Hepatocyte (in vitro differentiated cells): ENCODE measurements around the gene TAF4. TPM values are rescaled to one million over a fixed set of nuclear protein-coding genes. Genes with fewer than 3 reads are reported as not detected.

Experiments
- DNase-seq: peaks from one replicate; pipeline ENCODE4 v3.0.0-alpha.2; 2016; ENCODE audit warnings: low spot score
- H2AFZ ChIP-seq: fragments of 200-600 bp; sonication (generic); 2 replicates; pipeline ENCODE4 v1.6.0; 2016; ENCODE audit warnings: antibody characterized with exemption, mild to moderate bottlenecking
- H3K27ac ChIP-seq: fragments of 200-600 bp; sonication (generic); 2 replicates; pipeline ENCODE4 v1.5.1; 2016; ENCODE audit warnings: mild to moderate bottlenecking
- H3K27me3 ChIP-seq: fragments of 200-600 bp; sonication (generic); 2 replicates; pipeline ENCODE4 v1.6.1; 2016
- H3K36me3 ChIP-seq: fragments of 200-600 bp; sonication (generic); replicated peaks from 2 replicates; pipeline ENCODE4 v1.5.1; 2016; ENCODE audit warnings: low read depth; ENCODE audit not compliant: insufficient read depth
- H3K4me1 ChIP-seq: fragments of 200-600 bp; sonication (generic); 2 replicates; pipeline ENCODE4 v1.5.1; 2016; ENCODE audit warnings: mild to moderate bottlenecking, moderate library complexity; ENCODE audit not compliant: insufficient read depth
- H3K4me2 ChIP-seq: fragments of 200-600 bp; sonication (generic); 2 replicates; pipeline ENCODE4 v1.6.0; 2016
- H3K4me3 ChIP-seq: fragments of 200-600 bp; sonication (generic); 2 replicates; pipeline ENCODE4 v1.5.1; 2016; ENCODE audit warnings: mild to moderate bottlenecking
- H3K79me2 ChIP-seq: fragments of 200-600 bp; sonication (generic); 2 replicates; pipeline ENCODE4 v1.6.0; 2017; ENCODE audit warnings: mild to moderate bottlenecking
- H3K9me2 ChIP-seq: fragments of 200-600 bp; sonication (generic); replicated peaks from 2 replicates; pipeline ENCODE4 v1.6.0; 2017; ENCODE audit warnings: mild to moderate bottlenecking; ENCODE audit not compliant: insufficient read depth
- H3K9me3 ChIP-seq: fragments of 200-600 bp; sonication (generic); 2 replicates; pipeline ENCODE4 v1.5.1; 2016; ENCODE audit warnings: low read depth, mild to moderate bottlenecking
- H4K20me1 ChIP-seq: fragments of 200-600 bp; sonication (generic); 2 replicates; pipeline ENCODE4 v1.6.0; 2016; ENCODE audit warnings: mild to moderate bottlenecking; ENCODE audit not compliant: insufficient read depth, poor library complexity, severe bottlenecking
- EZH2 ChIP-seq: fragments of 200-600 bp; sonication (generic); IDR thresholded peaks from 2 replicates; pipeline ENCODE4 v1.6.1; 2016; ENCODE audit warnings: antibody characterized with exemption, mild to moderate bottlenecking, borderline replicate concordance
- EZH2phosphoT487 ChIP-seq: fragments of 200-600 bp; sonication (generic); IDR thresholded peaks from one replicate; pipeline ENCODE4 v1.6.1; 2018; ENCODE audit warnings: antibody characterized with exemption, mild to moderate bottlenecking, low read depth, moderate library complexity; ENCODE audit not compliant: unreplicated experiment, severe bottlenecking
- WGBS: methylation state at CpG from one replicate; pipeline ENCODE4 v1.1.6; 2016; ENCODE audit warnings: low lambda C conversion rate; ENCODE audit errors: missing lambda C conversion rate; 5-methylcytosine and 5-hydroxymethylcytosine counted together
- polyA plus RNA-seq: library from polyadenylated mRNA; unstranded; fragments of >200 nt; fragmentation: Nextera tagmentation; extraction: Ambion mirVana; gene quantifications from 2 replicates; pipeline ENCODE4 v1.2.1, GENCODE V29; 2016
- total RNA-seq: library from RNA; depleted of rRNA; stranded (reverse); fragments of >200 nt; gene quantifications from 2 replicates; pipeline ENCODE4 v1.2.3, GENCODE V29; 2014
- TF ChIP-seq, protein P1 (sequence below): fragments of 200-600 bp; sonication (generic); IDR thresholded peaks from 2 replicates; pipeline ENCODE4 v1.5.1; 2016; ENCODE audit warnings: antibody characterized with exemption, mild to moderate bottlenecking; ENCODE audit not compliant: poor library complexity

The TAF4 gene
- total and polyA plus RNA-seq, 2 experiments from 2014 or later = 2.9 to 6.6 TPM

GRCh38 chr20:61975407-61976129, 90.1 kb downstream of the TAF4 start:
- Histone ChIP-seq H4K20me1 (no peaks in the 10 kb centered on the region), H2AFZ (no peak overlapping the region), H3K27me3 (no peaks in the 10 kb centered on the region), H3K36me3 (no peaks in the 10 kb centered on the region), H3K27ac (no peak overlapping the region), H3K4me2 (no peak overlapping the region), H3K9me3 (no peaks in the 10 kb centered on the region), H3K4me3 (no peak overlapping the region), H3K9me2 (no peaks in the 10 kb centered on the region), H3K4me1 (no peaks in the 10 kb centered on the region), H3K79me2 (no peaks in the 10 kb centered on the region)
- TF ChIP-seq EZH2 = no peak
- TF ChIP-seq, protein P1, sequence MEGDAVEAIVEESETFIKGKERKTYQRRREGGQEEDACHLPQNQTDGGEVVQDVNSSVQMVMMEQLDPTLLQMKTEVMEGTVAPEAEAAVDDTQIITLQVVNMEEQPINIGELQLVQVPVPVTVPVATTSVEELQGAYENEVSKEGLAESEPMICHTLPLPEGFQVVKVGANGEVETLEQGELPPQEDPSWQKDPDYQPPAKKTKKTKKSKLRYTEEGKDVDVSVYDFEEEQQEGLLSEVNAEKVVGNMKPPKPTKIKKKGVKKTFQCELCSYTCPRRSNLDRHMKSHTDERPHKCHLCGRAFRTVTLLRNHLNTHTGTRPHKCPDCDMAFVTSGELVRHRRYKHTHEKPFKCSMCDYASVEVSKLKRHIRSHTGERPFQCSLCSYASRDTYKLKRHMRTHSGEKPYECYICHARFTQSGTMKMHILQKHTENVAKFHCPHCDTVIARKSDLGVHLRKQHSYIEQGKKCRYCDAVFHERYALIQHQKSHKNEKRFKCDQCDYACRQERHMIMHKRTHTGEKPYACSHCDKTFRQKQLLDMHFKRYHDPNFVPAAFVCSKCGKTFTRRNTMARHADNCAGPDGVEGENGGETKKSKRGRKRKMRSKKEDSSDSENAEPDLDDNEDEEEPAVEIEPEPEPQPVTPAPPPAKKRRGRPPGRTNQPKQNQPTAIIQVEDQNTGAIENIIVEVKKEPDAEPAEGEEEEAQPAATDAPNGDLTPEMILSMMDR = no peak
- 87% methylated on average over 10 of the region's 11 CpGs for WGBS
- DNase-seq = no peak

DNA sequence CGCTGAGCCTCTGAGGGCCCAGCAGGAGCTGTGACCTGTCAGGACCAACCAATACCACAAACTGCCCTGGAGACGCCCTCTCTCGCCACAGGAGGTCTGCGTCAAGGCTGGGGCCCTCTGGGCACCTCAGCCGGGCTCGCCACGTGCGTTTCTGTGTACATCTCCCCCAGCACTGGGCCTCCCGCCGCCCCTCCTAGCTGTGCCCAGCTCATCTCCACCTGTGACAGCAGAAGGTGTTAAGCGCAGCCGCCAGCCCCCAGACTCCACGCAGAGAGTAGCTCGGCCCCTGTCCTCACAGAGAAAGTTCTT, 91.4 kb downstream of the TAF4 start:
- H3K4me2 ChIP-seq = no peak overlapping the region
- H3K27me3 ChIP-seq = no peaks in the 10 kb centered on the region
- WGBS = 97% methylated on average over 14 of the region's 14 CpGs
- H4K20me1 ChIP-seq = no peaks in the 10 kb centered on the region
- no peak for DNase-seq
- H3K79me2 ChIP-seq = no peaks in the 10 kb centered on the region
- H3K4me3 ChIP-seq = no peak overlapping the region
- no peaks in the 10 kb centered on the region for H3K4me1 ChIP-seq
- no peaks in the 10 kb centered on the region for H3K36me3 ChIP-seq
- no peaks in the 10 kb centered on the region for H3K9me2 ChIP-seq
- TF ChIP-seq, protein P1 = no peak
- TF ChIP-seq EZH2 (no peak), EZH2phosphoT487 (no peak)
- no peak overlapping the region for H2AFZ ChIP-seq
- H3K27ac ChIP-seq = no peak overlapping the region
- H3K9me3 ChIP-seq = no peaks in the 10 kb centered on the region

- H4K20me1 ChIP-seq = no peaks in the 10 kb centered on the region
- no peak overlapping the region for H3K27ac ChIP-seq
- WGBS = 95% methylated on average over 25 of the region's 25 CpGs
- H3K4me2 ChIP-seq = no peak overlapping the region
- H3K9me3 ChIP-seq = no peaks in the 10 kb centered on the region
- no peaks in the 10 kb centered on the region for H3K27me3 ChIP-seq
- H3K4me1 ChIP-seq = no peaks in the 10 kb centered on the region
- no peak for TF ChIP-seq EZH2
- TF ChIP-seq EZH2phosphoT487 = no peak
- TF ChIP-seq, protein P1 = no peak
- H2AFZ ChIP-seq = no peak overlapping the region
- no peaks in the 10 kb centered on the region for H3K9me2 ChIP-seq
- H3K36me3 ChIP-seq = no peaks in the 10 kb centered on the region
- no peaks in the 10 kb centered on the region for H3K79me2 ChIP-seq
- no peak for DNase-seq
- no peak overlapping the region for H3K4me3 ChIP-seq
Measured at GRCh38 chr20:61973515-61974356, 91.9 kb downstream of the TAF4 start.
